Mammary epithelial cell (primary cell): ENCODE measurements around the gene OSBPL9.

Experiments
- EZH2 ChIP-seq: IDR thresholded peaks from 2 replicates; pipeline ENCODE4 v1.6.1; 2012; ENCODE audit warnings: low read length, inconsistent platforms, borderline replicate concordance
- TF ChIP-seq, protein P1 (sequence below), 2 donors: IDR thresholded peaks in 1 of 2; conservative IDR thresholded peaks in 1 of 2; 2 replicates each; pipeline ENCODE4 v1.5.1; 2011 to 2012; ENCODE audit warnings: inconsistent platforms in 2 of 2, low read length in 2 of 2, mild to moderate bottlenecking in 2 of 2, control low read depth in 1 of 2, low read depth in 1 of 2; ENCODE audit not compliant: insufficient read depth in 1 of 2; ENCODE audit errors: extremely low read depth in 1 of 2

DNA sequence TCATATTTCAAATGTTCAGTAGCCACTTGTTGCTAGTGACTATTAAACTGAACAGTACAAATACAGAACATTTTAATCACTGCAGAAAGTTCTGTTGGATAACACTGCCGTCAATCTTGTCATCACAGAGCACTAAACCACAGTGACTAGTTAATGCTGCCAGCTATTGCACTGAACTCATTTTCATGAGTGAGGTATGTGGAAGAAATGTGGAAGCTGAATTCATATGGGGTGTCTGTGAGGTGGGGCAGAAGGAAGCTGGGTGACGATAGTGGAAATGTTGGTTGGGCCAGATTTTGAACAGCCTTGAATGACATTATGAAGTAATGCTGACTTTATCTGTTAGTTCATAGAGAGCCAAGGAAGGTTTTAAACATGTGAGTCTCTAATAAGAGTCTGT lies 49.6 kb downstream of the OSBPL9 start:
- no peak for TF ChIP-seq EZH2
- TF ChIP-seq, protein P1, sequence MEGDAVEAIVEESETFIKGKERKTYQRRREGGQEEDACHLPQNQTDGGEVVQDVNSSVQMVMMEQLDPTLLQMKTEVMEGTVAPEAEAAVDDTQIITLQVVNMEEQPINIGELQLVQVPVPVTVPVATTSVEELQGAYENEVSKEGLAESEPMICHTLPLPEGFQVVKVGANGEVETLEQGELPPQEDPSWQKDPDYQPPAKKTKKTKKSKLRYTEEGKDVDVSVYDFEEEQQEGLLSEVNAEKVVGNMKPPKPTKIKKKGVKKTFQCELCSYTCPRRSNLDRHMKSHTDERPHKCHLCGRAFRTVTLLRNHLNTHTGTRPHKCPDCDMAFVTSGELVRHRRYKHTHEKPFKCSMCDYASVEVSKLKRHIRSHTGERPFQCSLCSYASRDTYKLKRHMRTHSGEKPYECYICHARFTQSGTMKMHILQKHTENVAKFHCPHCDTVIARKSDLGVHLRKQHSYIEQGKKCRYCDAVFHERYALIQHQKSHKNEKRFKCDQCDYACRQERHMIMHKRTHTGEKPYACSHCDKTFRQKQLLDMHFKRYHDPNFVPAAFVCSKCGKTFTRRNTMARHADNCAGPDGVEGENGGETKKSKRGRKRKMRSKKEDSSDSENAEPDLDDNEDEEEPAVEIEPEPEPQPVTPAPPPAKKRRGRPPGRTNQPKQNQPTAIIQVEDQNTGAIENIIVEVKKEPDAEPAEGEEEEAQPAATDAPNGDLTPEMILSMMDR (conservative IDR thresholded peaks at IDR 0.05 in 1 of 2, IDR thresholded peaks at IDR 0.05 in 1 of 2; ENCODE audit: extremely low read depth in 1 of 2, insufficient read depth in 1 of 2, low read depth in 1 of 2, low read length in 2 of 2), result no peak
